ENCODE results near the gene CRYM. TPM values are rescaled to one million over a fixed set of nuclear protein-coding genes. Genes with fewer than 3 reads are reported as not detected.
"Not testable (repeated sequence)": the region's sequence is repeated elsewhere in the genome, so short reads cannot be mapped to it uniquely, and the experiment has no call there.

The CRYM gene
- polyA plus RNA-seq, 3 donors: not detected

- H3K27me3 ChIP-seq (ENCODE audit: control insufficient read depth in 2 of 2, insufficient read depth in 2 of 2, low read length in 2 of 2): no peaks in the 10 kb centered on the region
- Mint-ChIP-seq H3K9me3 (peaks cover 9 to 16% (median 10%) of the 10 kb centered on the region in 7 donors), H3K4me3 (no peak overlapping the region), H3K36me3 (peaks cover 0 to 3% of the 10 kb centered on the region in 2 donors), H3K4me1 (peaks cover 2% of the 10 kb centered on the region), H3K27ac (no peak overlapping the region), H3K27me3 (ENCODE audit: low read depth in 3 of 3) (peaks cover 0 to 1% (median 0%) of the 10 kb centered on the region in 3 donors)
- no peaks in the 10 kb centered on the region for H3K4me1 ChIP-seq (ENCODE audit: control insufficient read depth in 1 of 2, insufficient read depth in 2 of 2, low read length in 2 of 2)
- no peaks in the 10 kb centered on the region for H4K20me1 ChIP-seq (ENCODE audit: insufficient read depth, low read length)
- intact Hi-C loops (cut with micrococcal nuclease): no loop called here
- WGBS (ENCODE audit: insufficient coverage): no CpG with 5 or more reads among the region's 2 CpGs
- H3K9me3 ChIP-seq (replicated peaks in 1 of 2; ENCODE audit: control insufficient read depth in 1 of 2, insufficient read depth in 1 of 2, low read length in 2 of 2): peaks cover 8 to 11% of the 10 kb centered on the region in 2 donors
- no peaks in the 10 kb centered on the region for H3K36me3 ChIP-seq (replicated peaks in 1 of 2; ENCODE audit: control insufficient read depth in 1 of 2, insufficient read depth in 2 of 2, low read length in 2 of 2)
- TF ChIP-seq CTCF (IDR thresholded peaks at IDR 0.05): no peak
- no peak for DNase-seq
- no peak overlapping the region for H3K4me2 ChIP-seq (replicated peaks; ENCODE audit: extremely low read depth, low read length, poor library complexity, severe bottlenecking)
- no peak overlapping the region for H3K27ac ChIP-seq (ENCODE audit: low read depth in 1 of 2, low read length in 2 of 2)
- no peak overlapping the region for H3K9ac ChIP-seq (ENCODE audit: insufficient read depth, low read length, poor library complexity, severe bottlenecking)
- no peak overlapping the region for H3K4me3 ChIP-seq (replicated peaks in 1 of 3; ENCODE audit: low read depth in 2 of 3, low read length in 3 of 3)
- H3K79me2 ChIP-seq (ENCODE audit: insufficient read depth, low read length): no peaks in the 10 kb centered on the region
- H2AFZ ChIP-seq (ENCODE audit: insufficient read depth, low read depth, low read length, poor library complexity, severe bottlenecking): no peak overlapping the region
Observed at GRCh38 chr16:21326459-21326858, 48.4 kb upstream of the CRYM start.

GRCh38 chr16:21324267-21324666 is 46.2 kb upstream of the CRYM start:
- no peak for DNase-seq
- Histone ChIP-seq H3K9ac (ENCODE audit: insufficient read depth, low read length, poor library complexity, severe bottlenecking) (no peak overlapping the region), H3K4me2 (replicated peaks; ENCODE audit: extremely low read depth, low read length, poor library complexity, severe bottlenecking) (no peak overlapping the region), H4K20me1 (ENCODE audit: insufficient read depth, low read length) (no peaks in the 10 kb centered on the region), H2AFZ (ENCODE audit: insufficient read depth, low read depth, low read length, poor library complexity, severe bottlenecking) (no peak overlapping the region), H3K36me3 (replicated peaks in 1 of 2; ENCODE audit: control insufficient read depth in 1 of 2, insufficient read depth in 2 of 2, low read length in 2 of 2) (no peaks in the 10 kb centered on the region), H3K27me3 (ENCODE audit: control insufficient read depth in 2 of 2, insufficient read depth in 2 of 2, low read length in 2 of 2) (no peaks in the 10 kb centered on the region), H3K9me3 (replicated peaks in 1 of 2; ENCODE audit: control insufficient read depth in 1 of 2, insufficient read depth in 1 of 2, low read length in 2 of 2) (peaks cover 8 to 11% of the 10 kb centered on the region in 2 donors), H3K79me2 (ENCODE audit: insufficient read depth, low read length) (no peaks in the 10 kb centered on the region), H3K27ac (ENCODE audit: low read depth in 1 of 2, low read length in 2 of 2) (no peak overlapping the region), H3K4me1 (ENCODE audit: control insufficient read depth in 1 of 2, insufficient read depth in 2 of 2, low read length in 2 of 2) (no peaks in the 10 kb centered on the region), H3K4me3 (replicated peaks in 1 of 3; ENCODE audit: low read depth in 2 of 3, low read length in 3 of 3) (no peak overlapping the region)
- H3K9me3 Mint-ChIP-seq: peaks cover 9 to 13% (median 10%) of the 10 kb centered on the region in 7 donors
- no peak overlapping the region for H3K27ac Mint-ChIP-seq
- TF ChIP-seq CTCF (IDR thresholded peaks at IDR 0.05): no peak
- intact Hi-C loops (cut with micrococcal nuclease): no loop called here
- H3K36me3 Mint-ChIP-seq: peaks cover 0 to 3% of the 10 kb centered on the region in 2 donors
- H3K27me3 Mint-ChIP-seq (ENCODE audit: low read depth in 3 of 3): peaks cover 0 to 1% (median 0%) of the 10 kb centered on the region in 3 donors
- WGBS (ENCODE audit: insufficient coverage): no CpG with 5 or more reads among the region's 4 CpGs
- H3K4me3 Mint-ChIP-seq: no peak overlapping the region
- peaks cover 2% of the 10 kb centered on the region for H3K4me1 Mint-ChIP-seq

- DNase-seq; H3K79me2 ChIP-seq (ENCODE audit: insufficient read depth, low read length); H3K9ac ChIP-seq (ENCODE audit: insufficient read depth, low read length, poor library complexity, severe bottlenecking); H3K4me3 ChIP-seq (replicated peaks in 1 of 3; ENCODE audit: low read depth in 2 of 3, low read length in 3 of 3); H3K4me1 ChIP-seq (ENCODE audit: control insufficient read depth in 1 of 2, insufficient read depth in 2 of 2, low read length in 2 of 2); intact Hi-C loops (cut with micrococcal nuclease); H3K4me3 Mint-ChIP-seq; H3K27me3 ChIP-seq (ENCODE audit: control insufficient read depth in 2 of 2, insufficient read depth in 2 of 2, low read length in 2 of 2); H3K36me3 Mint-ChIP-seq; H3K9me3 Mint-ChIP-seq; H3K27ac Mint-ChIP-seq; H3K27ac ChIP-seq (ENCODE audit: low read depth in 1 of 2, low read length in 2 of 2); H3K4me2 ChIP-seq (replicated peaks; ENCODE audit: extremely low read depth, low read length, poor library complexity, severe bottlenecking); H3K27me3 Mint-ChIP-seq (ENCODE audit: low read depth in 3 of 3); H4K20me1 ChIP-seq (ENCODE audit: insufficient read depth, low read length); H2AFZ ChIP-seq (ENCODE audit: insufficient read depth, low read depth, low read length, poor library complexity, severe bottlenecking); H3K36me3 ChIP-seq (replicated peaks in 1 of 2; ENCODE audit: control insufficient read depth in 1 of 2, insufficient read depth in 2 of 2, low read length in 2 of 2); H3K9me3 ChIP-seq (replicated peaks in 1 of 2; ENCODE audit: control insufficient read depth in 1 of 2, insufficient read depth in 1 of 2, low read length in 2 of 2); H3K4me1 Mint-ChIP-seq: not testable (repeated sequence)
- no CpG with 5 or more reads among the region's 2 CpGs for WGBS (ENCODE audit: insufficient coverage)
Observed at GRCh38 chr16:21322251-21322650, 44.2 kb upstream of the CRYM start.
